ENCODE results near the gene CARS2. TPM values are rescaled to one million over a fixed set of nuclear protein-coding genes. Genes with fewer than 3 reads are reported as not detected.
A peak's percentile ranks its signal among the peaks of the same experiment; 100 is the strongest.
"Not testable (repeated sequence)": the region's sequence is repeated elsewhere in the genome, so short reads cannot be mapped to it uniquely, and the experiment has no call there.

CARS2 gene
- total RNA-seq, 1 donor = 64.7 TPM

DNA sequence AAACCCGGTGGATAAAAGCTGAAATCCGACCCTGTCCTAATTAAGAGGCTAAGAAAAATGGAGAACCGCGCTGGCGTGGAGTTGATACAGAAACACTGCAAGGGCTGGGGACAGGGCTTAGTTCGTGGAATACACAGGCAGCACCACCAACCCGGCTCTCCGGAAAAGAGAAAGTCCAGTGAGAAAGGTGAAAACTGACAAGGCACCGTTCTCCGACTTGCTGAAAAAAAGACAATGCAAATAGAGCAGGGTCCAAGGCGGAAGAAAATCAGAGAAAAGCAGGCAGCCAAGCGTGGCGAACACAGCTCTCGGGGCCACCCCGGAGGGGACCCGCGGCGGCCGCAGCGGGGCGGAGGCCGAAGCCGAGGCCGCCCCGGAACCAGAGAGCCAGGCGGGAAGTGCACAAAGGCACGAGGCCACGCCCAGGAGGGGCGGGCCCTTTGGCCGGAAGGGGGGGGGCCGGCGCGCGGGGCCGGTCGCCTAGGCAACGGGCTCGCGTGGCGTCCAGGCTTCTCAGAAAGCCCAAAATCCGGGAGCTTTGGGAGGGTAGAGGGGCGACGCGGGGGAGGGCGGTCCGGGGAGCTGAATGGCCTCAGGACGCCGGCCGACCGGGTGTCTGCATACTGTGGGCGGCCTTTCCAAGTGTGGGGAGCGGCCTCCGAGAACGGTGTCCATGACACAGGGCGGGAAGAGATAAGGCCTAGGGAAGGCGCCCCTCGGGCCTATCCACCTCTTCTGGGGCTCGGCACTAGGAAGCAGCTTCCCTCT, 6.3 kb upstream of the CARS2 start:
- peak; percentile 72 for DNase-seq (ENCODE audit: low read depth)
- H3K4me3 ChIP-seq (ENCODE audit: low read depth, low read length) = peak overlapping the region; percentile 92
- TF ChIP-seq, protein P1, sequence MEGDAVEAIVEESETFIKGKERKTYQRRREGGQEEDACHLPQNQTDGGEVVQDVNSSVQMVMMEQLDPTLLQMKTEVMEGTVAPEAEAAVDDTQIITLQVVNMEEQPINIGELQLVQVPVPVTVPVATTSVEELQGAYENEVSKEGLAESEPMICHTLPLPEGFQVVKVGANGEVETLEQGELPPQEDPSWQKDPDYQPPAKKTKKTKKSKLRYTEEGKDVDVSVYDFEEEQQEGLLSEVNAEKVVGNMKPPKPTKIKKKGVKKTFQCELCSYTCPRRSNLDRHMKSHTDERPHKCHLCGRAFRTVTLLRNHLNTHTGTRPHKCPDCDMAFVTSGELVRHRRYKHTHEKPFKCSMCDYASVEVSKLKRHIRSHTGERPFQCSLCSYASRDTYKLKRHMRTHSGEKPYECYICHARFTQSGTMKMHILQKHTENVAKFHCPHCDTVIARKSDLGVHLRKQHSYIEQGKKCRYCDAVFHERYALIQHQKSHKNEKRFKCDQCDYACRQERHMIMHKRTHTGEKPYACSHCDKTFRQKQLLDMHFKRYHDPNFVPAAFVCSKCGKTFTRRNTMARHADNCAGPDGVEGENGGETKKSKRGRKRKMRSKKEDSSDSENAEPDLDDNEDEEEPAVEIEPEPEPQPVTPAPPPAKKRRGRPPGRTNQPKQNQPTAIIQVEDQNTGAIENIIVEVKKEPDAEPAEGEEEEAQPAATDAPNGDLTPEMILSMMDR (IDR thresholded peaks at IDR 0.05; ENCODE audit: insufficient read depth, low read length) = no peak

DNA sequence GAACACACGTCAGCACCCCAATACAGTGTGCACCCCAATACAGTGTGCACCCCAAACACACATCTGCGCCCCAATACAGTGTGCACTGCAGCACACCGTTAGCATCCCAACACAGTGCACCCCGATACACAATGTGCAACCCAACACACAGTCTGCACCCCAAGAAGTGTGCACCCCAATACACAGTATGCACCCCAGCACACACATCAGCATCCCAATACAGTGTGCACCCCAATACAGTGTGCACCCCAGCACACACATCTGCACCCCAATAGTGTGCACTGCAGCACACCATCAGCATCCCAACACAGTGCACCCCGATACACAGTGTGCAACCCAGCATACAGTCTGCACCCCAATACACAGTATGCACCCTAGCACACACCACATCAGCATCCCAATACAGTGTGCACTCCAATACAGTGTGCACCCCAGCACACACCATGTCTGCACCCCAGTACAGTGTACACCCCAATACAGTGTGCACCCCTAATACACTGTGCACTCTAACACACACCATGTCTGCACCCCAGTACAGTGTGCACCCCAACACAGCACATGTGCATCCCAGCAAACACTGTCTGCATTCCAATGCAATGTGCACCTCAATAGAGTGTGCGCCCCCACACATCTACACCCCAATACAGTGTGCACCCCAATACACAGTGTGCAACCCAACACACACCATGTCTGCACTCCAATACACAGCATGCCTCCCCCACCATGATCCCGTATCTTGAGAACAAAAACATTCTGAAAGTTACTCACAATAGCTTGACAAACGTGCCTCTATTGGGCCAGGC, 855 bp upstream of the CARS2 start:
- H3K4me3 ChIP-seq (ENCODE audit: low read depth, low read length) = peak overlapping the region; percentile 82
- TF ChIP-seq, protein P1 (IDR thresholded peaks at IDR 0.05; ENCODE audit: insufficient read depth, low read length) = no peak
- DNase-seq (ENCODE audit: low read depth) = no peak

DNA sequence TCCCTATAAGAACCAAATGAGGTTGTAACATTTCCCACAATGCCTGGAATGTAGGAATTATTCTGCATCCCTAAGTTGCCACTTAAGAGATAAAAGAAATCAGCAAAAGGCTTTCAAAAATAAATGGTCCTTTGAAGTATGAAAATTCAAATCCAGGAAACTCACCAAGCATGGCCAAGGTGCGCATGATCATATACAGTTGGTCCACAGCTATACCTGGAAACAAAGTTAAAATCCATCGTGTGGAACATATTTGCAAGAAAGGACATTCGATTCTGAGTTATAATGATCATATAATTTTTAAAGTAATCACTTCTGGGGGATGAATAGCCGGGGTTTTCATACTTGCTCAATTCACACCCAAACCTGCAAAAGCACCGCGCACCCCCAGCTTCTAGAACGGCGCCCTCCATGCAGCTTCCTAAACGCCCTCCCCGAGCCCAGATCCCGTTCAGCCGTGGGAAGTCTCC, 525 bp downstream of the CARS2 start:
- peak; percentile 12 for DNase-seq (ENCODE audit: low read depth)
- peak overlapping the region; percentile 82 for H3K4me3 ChIP-seq (ENCODE audit: low read depth, low read length)
- TF ChIP-seq, protein P1 (IDR thresholded peaks at IDR 0.05; ENCODE audit: insufficient read depth, low read length) = no peak

DNA sequence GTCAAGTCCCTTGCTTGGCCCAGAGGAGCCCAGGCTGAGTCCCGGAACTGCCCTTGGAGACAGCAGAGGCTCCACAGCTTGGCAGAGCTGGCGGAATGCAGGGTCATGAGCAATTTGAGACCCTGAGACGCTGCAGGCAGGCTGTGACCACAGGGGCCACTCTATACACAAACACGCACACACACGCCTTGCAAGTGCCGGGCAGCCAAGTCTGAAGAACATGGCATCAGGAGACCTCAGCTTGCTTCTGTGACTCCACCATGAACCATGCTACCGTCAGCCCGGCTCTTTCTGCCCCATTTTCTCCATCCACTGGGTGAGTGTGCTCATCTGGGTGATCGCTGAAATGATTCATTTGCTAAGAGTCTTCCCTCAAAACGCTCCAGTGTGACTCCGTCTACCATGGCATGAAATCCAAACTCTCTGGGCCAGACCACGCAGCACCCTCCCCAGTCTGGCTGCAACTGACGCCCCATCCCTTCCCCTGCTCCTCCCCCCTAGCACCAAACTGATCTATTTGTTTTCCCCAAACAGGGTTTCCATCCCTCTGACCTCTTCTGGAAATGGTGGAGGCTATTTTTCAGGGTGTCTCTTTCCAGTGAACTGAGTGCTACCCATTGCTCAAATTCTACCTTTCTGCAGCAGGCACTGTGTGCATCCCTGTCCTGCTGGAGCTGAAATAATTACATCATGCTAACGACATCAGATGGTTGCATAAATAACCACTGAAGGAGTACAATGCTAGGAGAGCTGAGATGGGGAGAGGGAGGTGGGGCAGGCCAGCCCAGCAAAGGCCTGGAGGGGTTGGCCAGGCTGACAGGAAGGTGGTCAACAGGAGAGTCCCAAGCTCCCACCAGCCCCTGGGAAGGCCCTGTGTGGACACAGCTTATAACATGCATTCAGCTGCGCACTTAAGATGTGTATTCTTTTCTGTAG, 3.1 kb downstream of the CARS2 start:
- TF ChIP-seq, protein P1 (IDR thresholded peaks at IDR 0.05; ENCODE audit: insufficient read depth, low read length) = no peak
- H3K4me3 ChIP-seq (ENCODE audit: low read depth, low read length) = no peak overlapping the region
- DNase-seq (ENCODE audit: low read depth) = peak; percentile 8

DNA sequence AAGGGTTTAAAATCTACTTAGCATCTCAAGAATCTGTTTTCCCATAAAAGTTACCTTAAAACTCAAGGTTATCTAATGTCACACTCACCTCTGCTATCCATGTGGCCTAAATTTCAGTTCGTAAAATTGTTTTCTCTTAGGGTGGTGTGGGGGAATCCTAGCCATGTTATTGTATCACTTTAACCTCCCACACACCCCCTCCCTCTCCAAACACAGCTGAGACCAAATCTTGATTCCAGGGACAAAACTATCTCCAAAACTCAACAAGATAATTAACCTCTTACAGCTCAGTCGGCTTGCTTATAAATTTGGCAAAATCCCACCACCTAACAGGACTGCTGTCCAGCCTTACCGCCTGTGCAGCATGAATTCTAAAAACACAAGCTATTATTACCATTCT, 3.8 kb downstream of the CARS2 start:
- no peak overlapping the region for H3K4me3 ChIP-seq (ENCODE audit: low read depth, low read length)
- no peak for DNase-seq (ENCODE audit: low read depth)
- TF ChIP-seq, protein P1 (IDR thresholded peaks at IDR 0.05; ENCODE audit: insufficient read depth, low read length) = no peak

DNA sequence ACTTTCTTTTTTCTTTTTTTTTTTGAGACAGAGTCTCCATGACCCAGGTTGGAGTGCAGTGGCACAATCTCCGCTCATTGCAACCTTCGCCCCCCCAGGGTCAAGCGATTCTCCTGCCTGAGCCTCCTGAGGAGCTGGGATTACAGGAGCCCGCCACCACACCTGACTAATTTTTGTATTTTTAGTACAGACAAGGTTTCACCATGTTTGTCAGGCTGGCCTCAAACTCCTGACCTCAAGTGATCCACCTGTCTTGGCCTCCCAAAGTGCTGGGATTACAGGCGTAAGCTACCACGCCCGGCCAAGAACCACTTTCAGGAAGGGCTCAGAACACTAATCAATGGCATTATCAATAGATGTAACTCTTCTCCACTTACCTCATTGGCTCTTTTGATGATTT, 4.9 kb downstream of the CARS2 start:
- not testable (repeated sequence) for H3K4me3 ChIP-seq (ENCODE audit: low read depth, low read length); DNase-seq (ENCODE audit: low read depth)

Measured in fibroblast of the aortic adventitia (primary cell).